Limb (tissue), 2 donors: ENCODE measurements around the gene SETD1B.
"Not testable (repeated sequence)": the region's sequence is repeated elsewhere in the genome, so short reads cannot be mapped to it uniquely, and the experiment has no call there.

Experiments
- DNase-seq, 2 donors: peaks; one replicate each; pipeline ENCODE4 v3.0.0-alpha.2; 2016; ENCODE audit errors: extremely low spot score in 2 of 2

Gene SETD1B

DNA sequence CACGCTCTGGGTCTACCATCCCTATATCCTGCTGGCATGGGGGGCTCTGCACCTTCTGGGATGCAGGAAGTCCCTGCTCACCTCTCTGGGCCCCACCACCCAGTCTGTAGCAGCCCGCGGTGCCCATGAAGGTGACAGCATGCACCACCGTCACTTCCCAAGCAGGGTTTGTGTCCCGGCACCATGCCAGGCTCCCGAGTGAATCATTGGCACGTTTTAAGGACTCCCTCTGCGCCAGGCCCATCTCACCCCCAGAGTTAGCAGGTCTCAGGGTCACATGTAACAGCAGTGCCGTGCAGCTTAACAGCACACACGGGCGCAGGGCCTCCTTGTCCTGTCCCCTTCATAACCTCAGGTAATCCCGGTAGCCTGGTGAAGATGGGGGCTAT is 19.9 kb downstream of the SETD1B start:
- DNase-seq, result no peak

DNA sequence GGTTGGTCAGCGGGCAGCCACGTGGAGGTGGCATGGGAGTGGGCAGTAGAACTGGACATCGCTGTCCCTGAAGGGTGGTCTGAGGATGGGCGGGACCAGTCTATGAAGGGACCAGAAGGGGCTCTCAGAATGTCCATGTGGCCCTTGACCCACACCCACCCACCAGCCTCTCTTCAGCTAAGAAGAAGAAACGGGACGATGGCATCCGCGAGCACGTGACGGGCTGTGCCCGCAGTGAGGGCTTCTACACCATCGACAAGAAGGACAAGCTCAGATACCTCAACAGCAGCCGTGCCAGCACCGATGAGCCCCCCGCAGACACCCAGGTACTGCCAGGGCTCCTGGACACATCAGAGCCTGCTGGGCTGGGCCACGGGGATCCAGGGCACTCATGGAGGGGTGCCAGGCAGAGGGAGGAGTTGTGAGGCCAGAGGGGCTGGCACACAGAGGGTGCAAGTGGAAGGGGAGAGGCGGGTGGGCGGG is 21.3 kb downstream of the SETD1B start:
- no peak for DNase-seq

DNA sequence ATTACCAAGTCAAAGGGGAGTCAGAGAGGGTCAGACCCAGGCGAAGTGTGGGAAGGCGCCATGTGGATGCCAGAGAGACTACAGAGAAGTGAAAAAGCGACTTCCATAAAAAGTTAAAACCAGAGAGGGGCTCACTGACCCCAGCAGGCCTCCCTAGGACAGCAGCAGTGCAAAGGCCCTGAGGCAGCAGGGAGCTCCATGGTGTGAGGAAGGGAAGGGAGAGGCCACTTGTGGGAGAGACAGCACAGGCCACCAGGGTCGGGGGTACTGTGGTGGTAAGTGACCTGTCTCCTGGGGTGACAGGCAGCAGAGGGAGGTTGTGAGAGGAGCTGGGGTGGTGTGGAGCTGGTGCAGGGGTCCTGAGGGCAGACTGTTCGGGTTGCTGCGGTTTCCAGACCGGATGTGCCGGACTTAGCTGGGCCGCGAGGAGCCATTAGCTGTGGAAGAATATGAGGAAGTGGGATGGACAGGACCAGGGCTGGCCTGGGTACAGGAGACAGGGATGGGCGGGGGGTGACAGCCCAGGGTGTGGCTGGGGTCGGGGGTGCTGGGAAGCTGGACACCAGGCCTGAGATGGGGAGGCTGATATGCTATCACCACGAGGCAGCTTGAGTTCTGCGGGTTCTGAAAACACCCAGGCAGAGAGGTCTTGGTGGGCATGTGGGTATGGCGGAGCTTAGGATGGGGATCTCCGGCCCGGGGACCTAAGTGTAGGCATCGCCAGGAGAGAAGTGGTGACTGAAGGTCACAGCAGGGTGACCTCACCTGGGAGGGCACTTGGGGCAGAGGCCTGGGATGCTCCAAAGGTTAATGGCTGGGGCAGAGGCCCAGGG is 22.7 kb downstream of the SETD1B start:
- no peak for DNase-seq

DNA sequence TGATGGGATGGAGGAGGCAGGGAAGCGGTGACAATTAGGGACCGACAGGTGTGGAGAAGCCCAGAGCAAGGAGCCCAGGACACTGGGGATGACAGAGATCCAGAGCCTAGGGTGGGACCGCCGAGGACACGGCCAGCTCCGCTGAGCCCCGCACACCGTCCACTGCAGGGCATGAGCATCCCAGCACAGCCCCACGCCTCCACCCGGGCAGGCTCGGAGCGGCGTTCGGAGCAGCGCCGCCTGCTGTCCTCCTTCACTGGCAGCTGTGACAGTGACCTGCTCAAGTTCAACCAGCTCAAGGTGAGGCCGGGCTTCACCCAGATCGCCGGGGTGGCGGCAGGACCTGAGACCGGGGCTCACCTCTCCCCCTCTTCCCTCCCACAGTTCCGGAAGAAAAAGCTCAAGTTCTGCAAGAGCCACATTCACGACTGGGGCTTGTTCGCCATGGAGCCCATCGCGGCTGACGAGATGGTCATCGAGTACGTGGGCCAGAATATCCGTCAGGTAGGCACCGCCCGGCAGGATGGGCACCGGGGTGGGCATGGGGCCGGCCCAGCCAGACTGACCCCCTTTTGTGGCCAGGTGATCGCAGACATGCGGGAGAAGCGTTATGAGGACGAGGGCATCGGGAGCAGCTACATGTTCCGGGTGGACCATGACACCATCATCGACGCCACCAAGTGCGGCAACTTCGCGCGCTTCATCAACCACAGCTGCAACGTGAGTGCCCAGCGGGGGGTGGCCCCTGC is 23.7 kb downstream of the SETD1B start:
- no peak for DNase-seq

DNA sequence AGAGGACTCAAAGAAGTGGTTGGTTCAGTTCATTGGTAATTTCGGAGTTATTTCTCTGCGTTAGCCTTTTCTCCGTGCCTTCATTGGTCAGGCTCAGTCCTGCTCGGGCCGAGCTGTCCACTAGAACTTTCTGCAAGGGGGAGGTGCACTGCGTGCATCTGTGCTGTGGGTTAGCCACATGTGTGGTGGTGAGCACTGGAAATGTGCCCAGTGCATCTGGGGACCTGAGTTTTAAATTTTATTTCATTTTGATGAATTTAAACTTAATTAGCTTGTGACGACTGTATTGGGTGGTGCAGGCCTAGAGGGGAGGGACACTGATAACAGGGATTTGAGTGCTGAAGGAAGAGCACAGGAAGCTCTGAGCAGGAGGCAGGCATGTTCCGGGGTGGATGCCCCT is 24.5 kb downstream of the SETD1B start:
- DNase-seq, result no peak

DNA sequence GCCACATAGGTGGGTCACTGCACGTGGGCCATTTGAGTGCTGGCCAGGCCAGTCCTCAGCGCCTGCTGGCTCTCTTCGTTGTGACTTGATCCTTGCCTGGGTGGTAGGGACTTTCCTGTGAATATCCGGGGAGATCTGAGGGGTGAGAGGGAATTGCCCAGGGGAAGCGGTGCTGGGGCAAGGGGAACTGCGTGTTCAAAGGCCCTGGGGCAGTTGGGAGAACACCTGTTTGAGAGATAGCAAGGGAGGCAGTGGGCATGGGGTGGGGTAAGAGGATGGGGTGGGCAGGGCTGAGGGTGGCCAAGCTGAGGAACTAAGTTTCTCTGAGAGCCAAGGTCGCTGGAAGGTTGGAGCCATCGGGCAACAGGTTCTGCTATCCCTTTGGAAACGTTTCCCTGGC is 25.0 kb downstream of the SETD1B start:
- DNase-seq, result no peak

DNA sequence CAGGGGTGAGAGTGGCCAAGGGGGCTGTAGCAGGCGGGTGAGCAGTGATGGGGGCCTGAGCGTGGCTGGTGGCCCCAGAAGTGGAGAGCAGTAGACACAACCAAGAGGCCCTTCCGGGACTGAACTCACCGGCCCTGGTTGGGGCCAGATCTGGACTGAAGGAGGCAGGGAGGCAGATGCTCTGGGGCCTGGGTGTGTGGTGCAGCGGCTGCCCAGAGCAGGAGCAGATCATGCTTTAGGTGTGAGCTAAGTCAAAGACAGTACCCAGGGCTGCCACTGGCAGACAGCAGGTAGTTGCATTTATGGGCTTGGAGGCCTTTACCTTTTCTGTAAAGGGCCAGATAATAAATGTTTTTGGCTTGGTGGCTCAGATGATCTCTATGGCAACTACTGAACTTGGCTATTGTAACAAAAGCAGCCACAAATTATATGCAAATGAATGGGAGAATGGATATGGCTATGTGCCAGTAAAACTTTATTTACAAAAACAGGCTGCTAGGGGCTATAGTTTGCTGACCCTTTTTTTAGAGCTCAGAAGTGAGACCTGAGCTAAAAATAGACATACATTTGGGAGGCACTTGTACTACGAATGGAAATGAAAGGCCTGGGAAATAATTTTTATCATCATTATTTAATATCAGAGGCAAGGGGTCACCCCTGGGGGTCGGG is 25.6 kb downstream of the SETD1B start:
- no peak for DNase-seq

DNA sequence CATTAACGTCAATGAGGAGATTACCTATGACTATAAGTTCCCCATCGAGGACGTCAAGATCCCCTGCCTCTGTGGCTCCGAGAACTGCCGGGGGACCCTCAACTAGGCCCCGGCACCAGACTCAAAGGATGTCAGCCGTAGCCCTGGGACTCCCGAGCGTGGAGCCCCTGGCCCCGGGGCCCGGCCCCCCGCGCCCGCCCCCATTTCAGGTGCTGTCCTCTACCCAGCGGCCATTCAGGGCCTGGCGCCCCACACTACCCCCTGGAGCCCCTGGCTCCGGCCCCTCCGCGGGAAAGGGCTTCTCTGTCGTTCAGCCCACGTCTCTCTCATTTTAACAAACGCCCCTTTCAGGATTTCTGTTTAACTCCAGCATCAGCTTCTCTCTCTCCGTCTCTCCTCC is 26.3 kb downstream of the SETD1B start:
- DNase-seq, result no peak

DNA sequence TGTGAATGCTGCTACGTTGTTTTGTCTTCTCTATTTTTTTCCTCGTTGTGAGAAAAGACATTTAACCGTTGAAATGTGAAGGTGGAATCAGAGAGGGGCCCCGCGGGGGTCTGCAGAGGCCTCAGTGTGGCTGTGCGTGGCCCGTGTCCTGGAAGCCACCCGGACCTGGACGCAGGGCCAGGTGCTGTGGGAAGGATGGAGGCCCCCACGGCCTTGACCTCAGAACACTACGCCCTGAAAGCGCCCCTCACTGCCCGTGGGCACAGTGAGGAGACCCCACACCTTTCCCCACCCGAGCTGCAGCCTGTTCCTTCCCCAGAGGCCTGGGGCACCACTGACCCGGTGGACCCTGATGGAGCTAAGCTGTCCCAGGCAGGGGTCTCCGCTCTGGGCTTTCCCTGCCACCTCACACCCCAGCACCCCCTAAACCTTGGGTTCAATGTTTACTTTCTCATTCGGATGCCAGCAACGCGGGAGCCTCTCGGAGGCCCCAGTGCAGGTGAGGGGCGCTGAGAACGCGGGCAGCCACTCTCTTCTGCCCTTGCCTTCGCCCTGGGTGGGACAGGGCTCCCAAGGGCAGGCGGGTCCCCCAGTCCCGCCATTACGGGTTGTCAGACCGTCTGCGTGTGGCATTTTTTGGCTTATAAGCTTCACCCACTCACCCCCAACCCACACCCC is 26.9 kb downstream of the SETD1B start:
- no peak for DNase-seq

DNA sequence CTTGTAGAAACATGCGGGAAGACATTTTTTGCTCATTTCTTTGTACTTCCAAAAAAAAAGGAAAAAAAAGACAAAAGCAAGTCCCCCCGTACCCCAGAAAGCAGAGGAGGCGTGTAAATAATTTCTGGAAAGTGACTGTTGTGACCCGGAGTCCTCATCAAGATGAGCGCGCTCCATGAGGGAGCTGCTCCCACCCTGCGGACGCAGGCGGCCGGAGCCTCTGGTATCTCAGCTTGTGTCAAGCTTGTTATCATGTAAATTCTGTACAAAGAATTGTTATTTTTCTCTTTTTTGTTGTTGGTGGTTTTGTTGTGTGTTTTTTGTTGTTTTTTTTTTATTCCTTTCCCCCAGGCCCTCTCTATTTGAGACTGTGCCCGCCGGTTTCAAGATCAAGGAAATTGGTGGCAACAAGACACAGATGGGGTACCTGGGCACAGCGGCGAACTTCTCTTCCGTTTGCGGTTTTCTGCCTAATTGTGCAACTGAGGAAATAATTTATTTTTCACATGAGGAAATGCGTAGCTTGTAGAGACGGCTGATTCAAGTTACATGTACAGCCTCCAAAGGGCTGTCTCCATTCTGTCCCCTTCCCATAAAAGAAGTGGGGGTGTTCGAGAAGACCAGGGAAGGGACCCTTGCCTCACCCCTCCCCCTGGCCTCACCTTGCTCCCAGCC is 27.9 kb downstream of the SETD1B start:
- DNase-seq, result no peak

DNA sequence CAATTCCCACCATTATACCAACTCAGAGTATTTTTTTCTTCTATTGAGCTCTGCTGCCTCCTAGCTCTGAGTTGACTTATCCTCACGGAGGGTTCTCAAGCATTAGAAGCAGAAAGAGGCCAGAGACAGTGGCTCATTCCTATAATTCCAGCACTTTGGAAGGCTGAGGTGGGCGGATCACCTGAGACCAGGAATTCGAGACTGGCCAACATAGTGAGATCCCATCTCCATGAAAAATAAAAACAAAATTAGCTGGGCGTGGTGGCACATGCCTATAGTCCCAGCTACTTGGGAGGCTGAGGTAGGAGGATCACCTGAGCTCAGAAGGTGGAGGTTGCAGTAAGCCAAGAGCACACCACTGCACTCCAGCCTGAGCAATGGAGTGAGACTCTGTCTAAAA is 33.9 kb downstream of the SETD1B start:
- DNase-seq, result no peak

DNA sequence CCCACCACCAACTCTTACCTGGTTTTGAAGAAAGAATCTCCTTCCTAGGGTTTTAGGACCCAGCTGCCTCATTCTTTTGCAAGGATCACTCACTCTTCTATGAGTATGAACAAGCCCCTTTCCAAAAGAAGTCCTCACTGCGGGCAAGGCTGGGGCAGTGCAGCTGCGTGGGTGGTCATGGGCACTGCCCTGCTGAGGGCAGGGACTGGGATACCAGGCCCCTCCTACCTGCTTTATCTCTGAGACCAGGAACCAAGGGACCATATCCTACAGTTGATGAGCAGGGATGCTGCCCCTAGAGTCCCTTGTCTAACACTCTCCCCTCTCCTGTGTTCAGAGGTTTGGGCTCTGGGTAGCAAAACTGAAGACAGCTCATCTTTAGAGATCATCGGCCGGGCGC is 34.3 kb downstream of the SETD1B start:
- DNase-seq, result no peak

DNA sequence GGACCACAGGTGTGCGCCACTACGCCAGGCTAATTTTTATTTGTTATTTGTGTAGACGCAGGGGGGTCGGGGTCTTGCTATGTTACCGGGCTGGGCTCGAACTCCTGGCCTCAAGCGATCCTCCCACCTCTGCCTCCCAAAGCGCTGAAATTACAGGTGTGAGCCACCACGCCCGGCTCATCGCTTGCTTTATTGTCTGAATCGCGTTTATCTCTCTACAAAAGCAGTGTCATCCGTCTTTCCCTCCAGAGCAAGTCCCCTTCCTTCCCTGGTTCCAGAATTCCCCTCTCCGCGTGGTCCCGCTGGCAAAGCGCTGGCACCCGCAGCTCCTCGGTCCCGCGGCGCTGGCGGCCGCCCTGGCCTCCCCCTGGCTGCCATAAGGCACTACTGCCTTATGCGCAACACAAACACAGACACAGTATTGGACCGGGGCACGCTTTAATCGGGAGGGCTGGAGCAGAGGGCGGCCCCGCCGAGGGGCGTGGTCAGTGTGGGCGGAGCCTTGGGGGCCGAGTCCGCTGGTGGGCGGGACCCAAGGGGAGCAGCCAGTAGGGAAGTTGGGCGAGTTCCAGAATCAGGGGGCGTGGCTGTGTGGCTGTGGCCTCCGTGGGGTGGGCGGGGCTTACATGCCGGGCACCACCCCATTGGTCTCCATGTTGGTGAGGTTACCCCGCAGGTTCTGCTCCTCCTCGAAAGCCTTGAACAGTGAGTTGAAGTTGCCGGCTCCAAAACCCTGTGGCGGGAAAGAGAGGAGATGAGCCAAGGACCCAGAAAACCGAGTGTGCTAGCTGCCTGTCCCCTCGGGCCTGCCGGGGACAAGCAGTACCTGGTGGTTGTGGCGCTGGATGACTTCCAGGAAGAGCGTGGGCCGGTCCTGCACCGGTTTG is 35.5 kb downstream of the SETD1B start:
- peak; percentile 91 to 98 for DNase-seq

DNA sequence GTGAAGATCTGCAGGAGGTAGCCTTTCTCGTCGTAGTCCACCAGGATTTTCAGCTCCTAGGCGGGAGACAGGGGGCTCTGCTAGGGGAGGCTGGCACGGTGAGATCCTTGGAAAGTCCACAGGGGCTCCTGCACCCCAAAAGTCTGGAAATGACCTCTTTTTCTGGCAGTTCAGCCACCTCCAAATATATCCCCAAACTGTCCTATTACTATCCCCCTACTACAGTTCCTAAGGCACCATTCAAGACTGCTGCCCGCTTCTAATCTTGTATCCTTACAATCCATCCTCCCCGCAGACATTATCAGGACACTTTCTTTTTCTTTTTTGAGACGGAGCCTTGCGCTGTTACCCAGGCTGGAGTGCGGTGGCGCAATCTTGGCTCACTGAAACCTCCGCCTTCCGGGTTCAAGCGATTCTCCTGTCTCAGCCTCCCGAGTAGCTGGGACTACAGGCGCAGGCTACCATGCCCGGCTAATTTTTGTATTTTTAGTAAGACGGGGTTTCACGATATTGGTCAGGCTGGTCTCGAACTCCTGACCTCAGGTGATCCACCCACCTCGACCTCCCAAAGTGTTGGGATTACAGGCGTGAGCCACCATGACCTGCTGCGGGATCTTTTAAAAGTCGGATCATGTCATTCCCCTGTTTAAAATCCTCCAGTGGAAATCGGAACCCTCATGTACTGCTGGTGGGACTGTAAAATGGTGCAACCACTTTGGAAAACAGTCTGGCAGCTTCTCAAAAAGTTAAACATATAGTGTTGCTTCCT is 36.4 kb downstream of the SETD1B start:
- no peak for DNase-seq

DNA sequence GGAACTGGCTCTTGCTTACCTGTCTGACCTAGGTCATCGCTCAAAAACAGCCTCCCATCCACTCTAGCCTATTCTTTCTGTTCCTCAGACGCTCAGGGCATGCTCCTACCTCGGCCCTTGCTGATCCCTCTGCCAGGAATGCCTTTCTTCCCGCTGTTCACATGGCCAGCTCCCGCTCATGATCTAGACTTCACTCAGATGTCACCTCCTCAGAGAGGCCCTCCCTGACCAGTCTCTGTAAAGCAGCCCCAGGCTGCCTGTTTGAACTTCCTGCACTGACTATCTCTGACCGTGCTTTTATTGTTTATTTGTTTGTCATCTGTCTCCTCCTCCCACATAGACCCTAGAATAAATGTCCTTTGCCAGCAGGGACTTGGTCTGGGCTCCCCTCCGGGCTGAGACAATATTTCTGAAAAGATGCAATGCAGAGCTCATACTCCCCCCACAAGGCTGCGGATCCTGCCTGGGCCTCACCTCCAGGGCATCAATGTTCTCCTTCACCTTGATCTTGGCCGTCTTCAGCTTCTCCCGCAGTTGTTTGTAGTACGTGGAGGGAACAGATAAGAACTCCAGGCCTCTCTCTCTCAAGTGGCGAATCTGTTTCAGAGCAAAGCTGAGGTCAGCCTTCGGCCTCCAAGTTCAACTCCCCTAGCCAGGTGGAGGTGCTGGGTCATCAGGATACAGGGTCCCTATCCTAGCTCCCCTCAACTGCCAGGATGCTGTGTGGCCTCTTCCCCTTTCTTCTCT is 39.6 kb downstream of the SETD1B start:
- no peak for DNase-seq

DNA sequence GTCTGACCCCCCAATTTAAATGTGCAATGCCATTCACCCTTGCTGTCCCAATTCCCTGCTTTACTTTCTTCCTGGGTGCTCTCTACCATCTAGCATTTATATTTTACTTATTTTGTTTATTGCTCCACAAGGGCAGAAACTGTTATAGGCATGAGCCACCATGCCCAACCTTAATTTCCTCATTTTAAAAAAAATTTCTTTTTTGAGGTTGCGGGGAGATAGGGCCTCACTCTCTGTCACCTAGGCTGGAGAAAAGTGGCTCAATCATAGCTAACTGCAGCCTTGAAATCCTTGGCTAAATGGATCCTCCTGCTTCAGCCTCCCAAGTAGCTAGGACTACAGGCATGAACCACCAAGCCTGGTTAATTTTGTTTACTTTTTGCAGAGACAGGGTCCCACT is 41.9 kb downstream of the SETD1B start:
- DNase-seq, result no peak

DNA sequence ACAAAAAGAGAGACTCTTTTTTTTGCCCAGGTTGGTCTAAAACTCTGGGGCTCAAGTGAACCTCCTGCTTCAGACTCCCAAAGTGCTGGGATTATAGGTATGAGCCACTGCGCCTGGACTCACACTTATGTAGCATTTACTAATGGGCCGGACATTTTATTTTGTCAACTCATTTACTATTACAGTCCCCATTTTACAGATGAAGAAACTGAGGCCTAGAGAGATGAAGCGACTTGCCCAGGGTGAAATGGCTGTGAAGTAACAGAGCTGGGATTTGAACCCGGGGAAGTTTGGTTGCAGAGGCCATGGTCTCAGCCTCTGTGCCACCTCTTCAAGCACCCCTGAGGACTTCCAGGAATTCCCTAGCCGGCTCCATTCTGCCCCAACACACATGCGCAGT is 45.4 kb downstream of the SETD1B start:
- no peak for DNase-seq

DNA sequence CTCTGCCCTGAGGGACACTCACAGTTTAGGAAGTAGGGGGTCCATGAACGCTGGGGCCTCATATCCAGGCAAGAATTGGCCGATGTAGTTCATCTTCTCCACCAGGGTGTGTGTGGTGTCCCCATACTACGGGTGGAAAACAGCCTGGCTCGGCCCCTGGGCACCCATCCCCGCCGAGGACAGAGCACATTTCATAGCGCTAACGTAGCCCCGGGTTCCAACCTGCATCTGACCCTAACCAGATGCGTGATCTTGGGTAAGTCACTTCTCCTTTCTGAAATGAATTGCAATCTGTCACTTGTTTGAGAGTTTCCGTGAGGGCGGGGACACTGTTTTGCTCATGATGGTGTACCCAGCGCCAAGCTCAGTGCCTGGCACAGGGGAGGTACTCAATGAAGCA is 45.9 kb downstream of the SETD1B start:
- DNase-seq, result no peak

DNA sequence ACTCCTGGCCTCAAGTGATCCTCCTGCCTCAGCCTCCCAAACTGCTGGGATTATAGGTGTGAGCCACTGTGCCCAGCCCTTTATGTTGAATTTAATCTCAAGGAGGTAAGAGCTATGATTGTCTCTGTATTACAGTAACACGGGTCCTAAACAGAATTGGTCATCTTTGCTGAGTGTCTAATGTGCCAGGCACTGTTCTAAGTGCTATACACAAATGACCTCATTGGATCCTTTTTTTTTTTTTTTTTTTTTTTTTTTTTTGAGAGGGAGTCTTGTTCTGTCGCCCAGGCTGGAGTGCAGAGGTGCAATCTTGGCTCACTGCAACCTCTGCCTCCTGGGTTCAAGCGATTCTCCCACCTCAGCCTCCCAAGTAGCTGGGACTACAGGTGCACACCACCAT is 48.6 kb downstream of the SETD1B start:
- not testable (repeated sequence) for DNase-seq
